Ishikawa (cell line): ENCODE results near the gene TNIK.

ENCODE experiments used
- CREB1 ChIP-seq: IDR thresholded peaks from 2 replicates; pipeline ENCODE4 v1.6.1; 2012; ENCODE audit warnings: low read depth
- EGR1 ChIP-seq: IDR thresholded peaks from 2 replicates; pipeline ENCODE4 v1.6.1; 2012
- EP300 ChIP-seq: IDR thresholded peaks from 2 replicates; pipeline ENCODE4 v1.6.1; 2012; ENCODE audit warnings: borderline replicate concordance
- FOXM1 ChIP-seq: IDR thresholded peaks from 2 replicates; pipeline ENCODE4 v1.6.1; 2012; ENCODE audit warnings: low read depth, borderline replicate concordance
- RAD21 ChIP-seq: IDR thresholded peaks from 2 replicates; pipeline ENCODE4 v1.6.1; 2012; ENCODE audit warnings: low read depth
- YY1 ChIP-seq: IDR thresholded peaks from 2 replicates; pipeline ENCODE4 v1.6.1; 2012; ENCODE audit warnings: low read depth
- TF ChIP-seq, protein P1 (sequence below): IDR thresholded peaks from 2 replicates; pipeline ENCODE4 v1.6.1; 2012
- TF ChIP-seq, protein P2 (sequence below): IDR thresholded peaks from 2 replicates; pipeline ENCODE4 v1.6.1; 2012; ENCODE audit warnings: low read depth, mild to moderate bottlenecking

DNA sequence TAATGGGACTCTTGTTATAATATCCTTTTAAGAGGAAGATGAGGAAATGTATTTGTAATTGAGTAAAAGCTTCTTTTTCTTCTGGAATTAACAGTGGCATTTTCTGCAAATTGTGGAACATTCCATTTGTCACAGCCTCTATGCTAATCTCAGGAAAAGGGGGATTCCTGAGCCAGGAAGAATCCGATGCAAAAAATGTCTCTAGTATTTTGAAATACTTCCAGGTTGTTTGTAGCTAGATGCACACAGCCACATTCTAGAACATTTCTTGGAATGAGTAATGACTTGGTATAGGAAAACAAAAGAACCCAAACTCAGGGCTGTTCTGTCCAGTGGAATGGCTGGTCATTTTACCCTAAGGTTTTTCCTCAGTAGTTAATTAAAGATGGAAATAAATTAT lies 335.2 kb downstream of the TNIK start:
- TF ChIP-seq, protein P1, sequence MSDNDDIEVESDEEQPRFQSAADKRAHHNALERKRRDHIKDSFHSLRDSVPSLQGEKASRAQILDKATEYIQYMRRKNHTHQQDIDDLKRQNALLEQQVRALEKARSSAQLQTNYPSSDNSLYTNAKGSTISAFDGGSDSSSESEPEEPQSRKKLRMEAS: no peak
- TF ChIP-seq FOXM1: no peak
- no peak for TF ChIP-seq RAD21
- TF ChIP-seq YY1: no peak
- TF ChIP-seq, protein P2, sequence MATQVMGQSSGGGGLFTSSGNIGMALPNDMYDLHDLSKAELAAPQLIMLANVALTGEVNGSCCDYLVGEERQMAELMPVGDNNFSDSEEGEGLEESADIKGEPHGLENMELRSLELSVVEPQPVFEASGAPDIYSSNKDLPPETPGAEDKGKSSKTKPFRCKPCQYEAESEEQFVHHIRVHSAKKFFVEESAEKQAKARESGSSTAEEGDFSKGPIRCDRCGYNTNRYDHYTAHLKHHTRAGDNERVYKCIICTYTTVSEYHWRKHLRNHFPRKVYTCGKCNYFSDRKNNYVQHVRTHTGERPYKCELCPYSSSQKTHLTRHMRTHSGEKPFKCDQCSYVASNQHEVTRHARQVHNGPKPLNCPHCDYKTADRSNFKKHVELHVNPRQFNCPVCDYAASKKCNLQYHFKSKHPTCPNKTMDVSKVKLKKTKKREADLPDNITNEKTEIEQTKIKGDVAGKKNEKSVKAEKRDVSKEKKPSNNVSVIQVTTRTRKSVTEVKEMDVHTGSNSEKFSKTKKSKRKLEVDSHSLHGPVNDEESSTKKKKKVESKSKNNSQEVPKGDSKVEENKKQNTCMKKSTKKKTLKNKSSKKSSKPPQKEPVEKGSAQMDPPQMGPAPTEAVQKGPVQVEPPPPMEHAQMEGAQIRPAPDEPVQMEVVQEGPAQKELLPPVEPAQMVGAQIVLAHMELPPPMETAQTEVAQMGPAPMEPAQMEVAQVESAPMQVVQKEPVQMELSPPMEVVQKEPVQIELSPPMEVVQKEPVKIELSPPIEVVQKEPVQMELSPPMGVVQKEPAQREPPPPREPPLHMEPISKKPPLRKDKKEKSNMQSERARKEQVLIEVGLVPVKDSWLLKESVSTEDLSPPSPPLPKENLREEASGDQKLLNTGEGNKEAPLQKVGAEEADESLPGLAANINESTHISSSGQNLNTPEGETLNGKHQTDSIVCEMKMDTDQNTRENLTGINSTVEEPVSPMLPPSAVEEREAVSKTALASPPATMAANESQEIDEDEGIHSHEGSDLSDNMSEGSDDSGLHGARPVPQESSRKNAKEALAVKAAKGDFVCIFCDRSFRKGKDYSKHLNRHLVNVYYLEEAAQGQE: no peak
- TF ChIP-seq EP300: no peak
- TF ChIP-seq CREB1: no peak
- no peak for TF ChIP-seq EGR1
